Stimulated activated CD4-positive, alpha-beta T cell treated with anti-CD3 and anti-CD28 coated beads, TNF-alpha, amount 100 ng/mL, for 48 hours (primary cell): ENCODE results near the gene SCD5.
"Not testable (repeated sequence)": the region's sequence is repeated elsewhere in the genome, so short reads cannot be mapped to it uniquely, and the experiment has no call there.

Source experiments
- DNase-seq, 3 donors: peaks; one replicate each; pipeline ENCODE4 v3.0.0-alpha.2; 2020; ENCODE audit warnings: low read depth in 3 of 3

The SCD5 gene

DNA sequence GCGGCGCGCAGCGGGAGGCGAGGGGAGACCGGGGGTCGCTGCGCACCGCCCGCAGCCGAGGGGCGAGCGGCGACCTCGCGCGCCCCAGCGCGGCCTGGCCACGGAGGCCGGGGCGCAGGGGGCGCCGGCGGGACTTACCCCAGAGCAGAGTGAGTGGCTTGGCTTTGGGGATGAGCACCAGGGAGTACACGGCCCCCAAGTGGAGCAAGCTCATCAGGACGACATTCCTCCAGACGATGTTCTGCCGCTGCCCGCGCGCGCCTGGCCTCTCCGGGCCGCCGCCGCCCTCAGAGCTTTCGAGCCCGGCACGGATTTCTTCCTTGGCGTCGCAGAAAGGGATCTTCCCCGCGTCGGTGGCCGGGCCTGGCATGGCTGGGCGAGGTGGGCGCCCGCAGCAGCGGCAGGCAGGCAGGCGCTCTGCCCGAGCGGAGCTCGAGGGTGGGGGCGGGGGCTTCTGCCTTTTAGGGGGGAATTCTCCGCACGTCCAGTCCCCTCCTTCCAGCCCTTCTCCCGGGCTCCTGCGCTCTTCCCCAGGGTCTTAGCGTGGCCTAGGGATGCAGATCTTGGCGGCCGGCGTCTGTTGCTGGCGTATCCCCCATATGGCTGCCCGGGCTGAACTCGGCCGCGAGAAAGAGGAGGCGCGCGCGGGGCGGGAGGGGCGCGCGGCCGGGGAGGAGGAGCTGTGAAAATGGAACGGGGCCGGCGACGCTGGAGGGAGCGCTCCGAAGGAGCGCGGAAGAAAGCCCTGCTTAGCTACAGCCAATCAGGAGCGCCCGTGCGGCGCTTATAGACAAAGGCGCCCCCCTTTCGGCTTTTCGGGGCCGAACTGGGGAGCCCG is at the start of gene SCD5:
Gene SCD5 (minus strand): TSS at position 629 of the 838 bp plus-strand sequence. CDS start 259 bp downstream, at position 370.
- peak in 2 of 3 donors; percentile 11 to 27 for DNase-seq

- DNase-seq = no peak
Observed at GRCh38 chr4:82842593-82842992, 44.0 kb upstream of the SCD5 start.

- no peak for DNase-seq
Observed at GRCh38 chr4:82839624-82840023, 41.0 kb upstream of the SCD5 start.

GRCh38 chr4:82833696-82834313 is 35.2 kb upstream of the SCD5 start:
- DNase-seq = no peak

GRCh38 chr4:82833060-82833459 is 34.5 kb upstream of the SCD5 start:
- not testable (repeated sequence) for DNase-seq

DNA sequence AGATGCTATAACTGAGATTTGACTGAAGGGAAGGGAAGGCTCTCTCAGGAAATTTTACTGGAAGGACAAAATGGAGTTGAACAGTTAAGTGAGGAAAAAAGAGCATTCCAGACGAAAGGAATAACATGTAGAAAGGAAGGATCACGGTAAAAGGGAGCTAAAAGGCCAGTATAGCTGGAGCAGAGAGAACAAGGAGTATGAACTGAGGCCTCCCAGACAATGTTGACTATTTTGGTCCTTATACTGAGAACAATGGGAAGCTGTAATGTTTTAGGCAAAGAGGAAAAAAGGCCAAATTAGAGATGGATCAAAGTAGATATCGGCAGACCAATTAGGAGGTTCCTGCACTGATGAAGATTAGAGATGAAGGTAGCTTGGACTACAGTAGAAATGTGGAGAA is 26.8 kb upstream of the SCD5 start:
- DNase-seq = no peak

GRCh38 chr4:82823062-82823461 is 24.5 kb upstream of the SCD5 start:
- no peak for DNase-seq

GRCh38 chr4:82820689-82821088 is 22.1 kb upstream of the SCD5 start:
- DNase-seq = no peak

DNA sequence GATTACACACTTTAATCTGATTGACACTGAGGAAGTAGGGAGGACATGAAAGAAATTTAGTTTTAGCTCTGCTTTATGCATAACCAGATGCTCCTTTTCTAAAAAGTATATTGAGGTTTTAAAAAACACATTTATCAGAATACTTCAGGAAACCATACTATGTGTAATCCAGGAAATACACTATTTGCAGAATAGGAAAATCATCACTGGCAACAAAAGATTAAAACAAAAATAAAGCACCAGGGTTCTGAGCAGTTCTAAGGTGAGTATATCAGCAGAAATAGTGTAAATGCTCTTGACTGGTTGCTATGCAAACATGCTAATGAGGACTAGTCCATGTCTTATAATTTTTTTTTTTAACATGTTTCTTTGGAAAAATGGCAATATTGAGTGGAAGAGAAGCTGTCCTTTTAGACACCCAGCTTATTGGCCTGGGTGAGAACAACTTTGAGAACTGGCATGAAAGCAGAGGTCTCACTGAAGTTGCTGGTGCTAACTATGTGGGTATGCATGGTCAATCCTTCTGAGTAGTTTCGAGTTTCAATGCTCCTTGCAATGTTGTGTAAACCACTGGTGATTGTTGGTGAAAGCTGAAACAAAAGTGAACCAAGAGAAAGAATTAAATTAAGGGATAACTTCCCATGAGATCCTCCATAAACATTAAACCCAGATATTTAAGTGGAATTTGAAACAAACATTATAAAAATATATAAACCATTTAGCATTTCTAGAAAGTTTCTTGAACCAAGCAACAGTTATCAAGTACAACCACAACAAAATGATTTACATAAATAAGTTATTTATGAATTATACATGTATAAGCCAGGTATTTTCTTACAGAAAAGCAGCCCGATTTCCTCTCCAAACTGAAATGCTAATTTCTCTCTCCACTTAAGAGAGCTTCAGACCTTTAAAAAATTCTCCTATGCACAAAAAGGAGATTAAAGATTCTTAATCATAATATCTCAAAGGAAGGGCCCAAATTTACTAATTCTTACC is 20.4 kb upstream of the SCD5 start:
- no peak for DNase-seq

DNA sequence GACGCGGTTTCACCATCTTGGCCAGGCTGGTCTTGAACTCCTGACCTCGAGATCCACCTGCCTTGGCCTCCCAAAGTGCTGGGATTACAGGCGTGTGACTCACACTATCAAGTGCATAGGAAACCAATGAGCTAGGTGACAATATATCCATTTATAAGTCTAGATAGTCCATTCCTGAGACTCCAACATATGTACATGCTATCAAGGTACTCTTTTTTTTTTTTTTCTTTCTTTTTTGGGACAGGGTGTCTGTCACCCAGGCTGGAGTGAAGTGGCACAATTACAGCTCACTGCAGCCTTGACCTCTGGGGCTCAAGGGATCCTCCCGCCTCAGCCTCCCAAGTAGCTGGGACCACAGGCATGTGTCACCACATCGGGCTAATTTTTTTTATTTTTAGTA is 18.3 kb upstream of the SCD5 start:
- DNase-seq = not testable (repeated sequence)

GRCh38 chr4:82814034-82814433 is 15.4 kb upstream of the SCD5 start:
- no peak for DNase-seq

DNA sequence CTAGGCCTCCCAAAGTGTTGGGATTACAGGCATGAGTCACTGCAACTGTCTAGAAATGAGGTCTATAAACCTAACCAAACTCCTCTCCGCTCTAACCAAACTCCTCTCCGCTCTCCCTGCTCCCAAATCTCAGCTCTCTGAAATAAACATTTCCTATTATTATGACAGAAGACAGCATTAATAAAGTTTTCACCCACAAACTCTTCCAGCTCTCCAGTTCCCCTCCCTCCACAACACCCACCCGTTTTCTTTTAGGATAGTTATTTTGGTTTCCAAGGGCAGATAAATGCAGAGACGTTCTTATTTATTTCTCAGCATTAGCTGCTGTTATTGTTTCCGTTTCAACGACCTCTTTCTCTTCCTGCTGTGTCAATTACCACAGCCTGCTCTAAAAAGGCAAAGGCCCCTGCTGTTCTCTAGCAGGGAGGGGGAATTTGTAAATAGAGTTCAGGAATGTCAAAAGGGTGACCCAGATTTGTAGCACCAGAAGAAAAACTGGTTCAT is 13.3 kb upstream of the SCD5 start:
- DNase-seq = no peak

DNA sequence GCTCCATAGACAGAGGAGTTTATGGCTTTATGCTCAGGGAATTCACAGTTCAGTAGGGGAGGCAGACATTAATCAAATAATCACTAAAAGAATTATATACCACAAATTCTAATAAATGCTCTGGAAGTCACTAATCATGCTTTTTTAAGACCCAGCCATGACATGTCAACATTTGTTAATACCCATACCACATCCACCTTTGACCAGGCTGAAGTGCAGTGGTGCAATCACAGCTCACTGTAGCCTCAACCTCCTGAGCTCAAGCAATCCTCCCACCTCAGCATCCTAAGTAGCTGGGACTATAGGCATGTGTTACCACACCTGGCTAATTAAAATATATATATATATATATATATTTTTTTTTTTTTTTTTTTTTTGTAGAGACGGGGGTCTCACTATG is 12.8 kb upstream of the SCD5 start:
- no peak for DNase-seq

DNA sequence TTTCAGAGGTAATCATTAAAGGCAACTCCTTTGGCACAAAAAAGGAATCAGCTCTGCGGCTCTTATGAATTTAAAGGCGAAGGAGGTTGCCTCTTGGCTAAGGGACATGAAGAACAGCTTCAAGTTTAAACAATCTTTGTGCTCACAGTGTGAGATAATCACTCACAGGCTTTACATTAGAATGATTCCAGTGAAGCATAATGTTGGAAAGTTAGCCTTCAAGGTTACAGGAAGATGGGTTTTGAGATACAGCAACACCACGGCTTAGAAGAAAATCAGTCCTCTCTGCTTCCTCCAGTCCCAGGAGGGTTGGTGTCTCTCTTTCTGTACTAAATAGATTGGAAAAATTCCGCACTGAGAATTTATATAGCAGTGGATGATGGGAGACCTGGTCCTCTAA is 11.6 kb upstream of the SCD5 start:
- DNase-seq = no peak

DNA sequence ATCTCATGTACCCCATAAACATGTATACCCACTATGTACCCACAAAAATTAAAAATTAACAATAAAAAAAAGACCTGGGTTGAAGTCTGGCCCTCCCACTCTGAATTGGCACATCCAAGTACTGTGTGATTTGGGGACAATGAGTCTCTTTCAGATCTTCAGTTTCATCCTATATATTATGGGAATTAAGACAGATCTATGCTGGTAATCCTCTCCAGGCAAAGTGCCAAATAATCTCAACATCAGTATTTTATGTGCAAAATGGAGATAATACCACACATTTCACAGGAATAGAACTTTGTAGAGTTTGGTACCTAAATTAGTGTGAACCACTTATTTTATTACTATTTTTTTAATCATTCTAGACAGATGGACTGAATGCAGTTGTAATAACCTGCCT is 11.0 kb upstream of the SCD5 start:
- DNase-seq = no peak

DNA sequence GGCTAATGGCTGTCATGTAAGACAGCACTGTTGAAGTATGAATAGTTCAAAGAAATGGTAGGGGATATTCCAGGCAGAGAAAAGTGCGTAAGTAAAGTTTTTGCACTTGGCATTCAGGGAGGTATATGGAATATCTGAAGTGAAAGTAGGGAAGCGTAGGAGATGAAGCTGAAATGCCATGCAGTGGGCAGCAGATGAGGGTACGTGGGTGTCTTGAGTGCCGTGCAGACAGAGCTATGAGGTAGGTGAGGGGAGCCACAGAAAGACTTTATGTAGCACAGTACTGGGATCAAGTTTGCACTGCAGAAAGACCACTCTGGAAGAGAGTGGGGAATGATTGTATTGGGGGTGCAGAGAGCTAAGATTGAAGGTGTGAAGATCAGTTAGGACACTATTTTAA is 5.2 kb upstream of the SCD5 start:
- DNase-seq = no peak

- no peak for DNase-seq
Observed at GRCh38 chr4:82802911-82803310, 4.3 kb upstream of the SCD5 start.

DNA sequence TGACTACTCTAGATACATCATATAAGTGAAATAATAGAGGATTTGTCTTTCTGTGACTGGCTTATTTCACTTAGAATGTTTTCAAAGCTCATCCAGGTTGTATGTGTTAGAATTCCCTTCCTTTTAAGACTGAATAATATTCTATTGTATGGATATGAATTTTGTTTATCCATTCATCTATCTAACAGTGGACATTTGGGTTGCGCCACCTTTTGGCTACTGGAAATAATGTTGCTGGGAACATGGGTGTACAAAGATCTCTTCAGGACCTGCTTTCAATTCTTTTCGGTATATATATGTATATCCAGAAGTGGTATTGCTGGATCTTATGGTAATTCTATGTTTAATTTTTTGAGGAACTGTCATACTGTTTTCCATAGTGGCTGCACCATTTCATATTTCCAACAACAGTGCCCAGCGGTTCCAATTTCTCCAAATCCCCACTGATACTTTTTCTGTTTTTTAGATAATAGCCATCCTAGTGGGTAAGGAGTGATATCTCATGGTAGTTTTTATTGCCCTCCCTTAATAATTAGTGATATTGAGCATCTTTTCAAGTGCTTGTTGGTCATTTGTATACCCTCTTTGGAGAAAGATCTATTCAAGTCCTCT is 3.4 kb upstream of the SCD5 start:
- DNase-seq = no peak

GRCh38 chr4:82799006-82799881 is 648 bp upstream of the SCD5 start:
- no peak for DNase-seq

DNA sequence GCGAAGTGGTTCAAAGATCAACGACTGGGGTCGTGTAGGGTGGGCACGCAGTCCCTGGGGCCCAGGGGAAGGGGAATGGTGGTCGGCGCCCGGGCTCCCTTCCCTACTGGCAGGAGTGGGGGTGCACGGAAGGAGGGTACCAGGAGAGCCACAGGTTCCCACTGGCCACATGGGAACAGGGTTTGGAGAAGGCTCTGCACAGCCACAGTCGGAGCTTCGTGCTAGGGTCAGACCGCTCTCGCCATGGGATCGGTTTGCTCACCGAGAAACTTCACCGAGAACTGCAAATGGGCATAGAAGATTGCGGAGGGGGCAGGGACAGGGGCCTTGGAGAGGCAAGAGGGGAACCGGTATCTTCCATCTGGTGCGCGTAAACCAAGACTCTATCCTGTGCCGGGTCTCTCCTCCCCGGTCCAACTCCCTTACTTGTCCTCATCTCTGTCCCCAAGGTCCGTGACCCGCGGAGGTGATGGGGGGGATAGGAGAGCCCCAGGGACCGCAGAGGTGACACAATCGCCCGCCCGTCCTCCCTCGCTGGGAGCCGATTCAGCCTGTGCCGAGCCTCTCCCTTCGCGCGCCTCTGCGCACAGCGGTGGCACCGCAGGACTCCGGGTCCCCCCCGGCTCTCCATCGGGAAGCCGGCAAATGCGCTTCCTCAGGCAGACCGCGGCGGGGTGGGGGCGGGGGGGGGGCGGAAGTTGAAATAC is 1.0 kb downstream of the SCD5 start:
- DNase-seq = no peak
